GM12892 (cell line): ENCODE results near the gene B3GALT5.

Source experiments
- DNase-seq: peaks from one replicate; pipeline ENCODE4 v3.0.0; 2011; ENCODE audit not compliant: insufficient read length
- FAIRE-seq: peaks from 2 replicates; lab custom pipeline; 2011; peaks lifted over from hg19 to GRCh38; lab: Jason Lieb, UNC
- POLR2A ChIP-seq: IDR thresholded peaks from 2 replicates; pipeline ENCODE4 v1.6.1; 2011; ENCODE audit warnings: low read depth, low read length, control low read depth
- POLR2AphosphoS5 ChIP-seq: IDR thresholded peaks from 2 replicates; pipeline ENCODE4 v1.6.1; 2011; ENCODE audit warnings: low read depth, low read length, control low read depth
- TAF1 ChIP-seq: IDR thresholded peaks from 2 replicates; pipeline ENCODE4 v1.6.1; 2011; ENCODE audit warnings: low read depth, mild to moderate bottlenecking, control low read depth, low read length, borderline replicate concordance

B3GALT5 gene

DNA sequence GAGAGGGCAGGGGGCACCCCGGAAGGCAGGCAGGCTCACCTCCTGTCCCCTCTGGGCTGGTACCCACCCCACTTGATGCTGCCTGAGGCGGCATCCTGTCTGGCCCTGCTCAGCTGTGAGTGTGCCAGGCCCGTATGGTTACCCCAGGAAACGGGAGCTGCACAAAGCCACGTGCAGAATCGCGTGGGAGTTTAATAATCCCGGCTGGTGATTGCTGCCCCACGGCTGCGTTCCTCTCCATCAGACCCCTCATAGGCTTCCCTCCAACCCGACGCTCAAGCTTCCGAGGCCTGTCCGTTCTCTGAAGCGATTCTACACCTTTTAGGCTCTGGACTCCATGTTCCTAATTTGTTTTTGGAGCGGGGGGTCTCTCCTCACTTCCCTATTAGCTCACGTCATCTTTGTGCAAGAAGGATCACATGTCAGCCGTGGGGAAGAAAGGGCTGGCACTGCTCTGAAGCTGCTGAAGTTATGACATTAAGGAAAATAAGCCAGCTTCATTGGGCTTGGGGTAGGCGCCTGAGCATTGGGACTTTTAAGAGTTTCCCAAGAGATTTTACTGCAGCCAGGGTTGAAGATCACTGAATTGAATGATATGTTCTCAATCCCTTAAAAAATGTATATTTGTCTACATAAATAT lies 1.1 kb upstream of the B3GALT5 start:
- TF ChIP-seq TAF1 (no peak), POLR2AphosphoS5 (no peak)
- DNase-seq (no peak), FAIRE-seq (no peak)

- DNase-seq, result no peak
These were observed 548 bp downstream of the B3GALT5 start for GRCh38 chr21:39613041-39613934.

GRCh38 chr21:39616211-39616772 lies 3.6 kb downstream of the B3GALT5 start:
- DNase-seq (no peak), FAIRE-seq (no peak)
- TF ChIP-seq TAF1 (no peak), POLR2A (no peak), POLR2AphosphoS5 (no peak)

More at GRCh38 chr21:39613041-39613934, 548 bp downstream of the B3GALT5 start:
- FAIRE-seq, result no peak
- TF ChIP-seq TAF1 (no peak), POLR2A (no peak), POLR2AphosphoS5 (no peak)

GRCh38 chr21:39620856-39621255 lies 8.1 kb downstream of the B3GALT5 start:
- no peak for FAIRE-seq

DNA sequence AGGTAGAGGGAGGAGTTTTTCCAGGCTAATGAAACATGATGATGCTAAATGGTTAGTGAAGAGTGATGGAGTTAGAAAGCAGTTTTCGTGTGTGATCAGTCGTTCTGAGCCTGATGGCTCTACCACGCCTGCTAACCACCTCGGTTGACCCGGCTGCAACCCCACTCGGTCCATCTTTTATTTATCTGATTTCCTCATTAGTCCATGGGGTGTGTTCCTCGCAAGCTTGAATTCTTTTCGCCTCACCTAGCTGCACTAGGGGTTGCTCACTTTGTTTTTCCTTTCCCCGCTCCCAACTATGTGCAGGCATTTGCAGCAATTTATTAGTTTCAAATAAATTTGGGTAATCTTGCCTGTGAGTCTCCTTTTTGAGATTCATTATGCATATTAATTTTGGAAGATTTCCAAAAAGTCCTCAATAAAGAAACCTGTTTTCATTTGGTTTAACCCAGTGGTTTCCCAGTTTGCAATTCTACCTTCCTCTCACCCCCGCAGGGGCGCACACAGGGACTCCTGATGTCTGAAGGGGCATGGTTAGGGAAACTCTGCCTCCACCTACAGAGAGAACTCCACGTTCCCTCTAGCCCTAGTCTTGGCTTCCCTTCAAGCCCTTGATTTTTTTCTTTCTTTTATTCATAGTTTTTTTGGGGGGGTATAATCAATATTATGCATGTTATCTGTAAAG lies 12.6 kb downstream of the B3GALT5 start:
- FAIRE-seq, result no peak
- DNase-seq, result no peak
- no peak for TF ChIP-seq POLR2AphosphoS5
- TF ChIP-seq TAF1, result no peak
- TF ChIP-seq POLR2A, result no peak

More at GRCh38 chr21:39620856-39621255, 8.1 kb downstream of the B3GALT5 start:
- TF ChIP-seq POLR2A (no peak), POLR2AphosphoS5 (no peak), TAF1 (no peak)
- DNase-seq, result no peak

DNA sequence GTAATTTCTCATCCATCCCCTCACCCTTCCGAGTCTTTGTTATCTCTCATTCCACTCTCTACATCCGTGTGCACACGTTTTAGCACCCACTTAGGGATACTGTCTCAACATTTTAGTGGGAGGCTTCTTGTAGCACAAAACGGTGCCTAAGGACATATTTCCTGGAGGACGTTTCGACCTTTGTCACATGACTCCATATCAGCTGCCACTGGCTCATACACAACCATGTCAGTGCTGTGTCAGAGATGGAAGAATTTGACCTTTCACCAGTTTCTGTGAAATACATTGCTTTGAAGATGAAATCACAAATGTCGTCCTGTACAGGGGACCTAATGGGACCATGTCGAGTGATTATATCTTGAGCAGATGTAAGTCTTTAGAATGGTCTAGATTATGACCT lies 15.6 kb downstream of the B3GALT5 start:
- FAIRE-seq (no peak), DNase-seq (no peak)
- no peak for TF ChIP-seq POLR2A
- no peak for TF ChIP-seq POLR2AphosphoS5
- no peak for TF ChIP-seq TAF1

GRCh38 chr21:39630191-39630591 lies 17.5 kb downstream of the B3GALT5 start:
- TF ChIP-seq POLR2A, result no peak
- TF ChIP-seq TAF1, result no peak
- TF ChIP-seq POLR2AphosphoS5, result no peak
- no peak for FAIRE-seq
- no peak for DNase-seq

DNA sequence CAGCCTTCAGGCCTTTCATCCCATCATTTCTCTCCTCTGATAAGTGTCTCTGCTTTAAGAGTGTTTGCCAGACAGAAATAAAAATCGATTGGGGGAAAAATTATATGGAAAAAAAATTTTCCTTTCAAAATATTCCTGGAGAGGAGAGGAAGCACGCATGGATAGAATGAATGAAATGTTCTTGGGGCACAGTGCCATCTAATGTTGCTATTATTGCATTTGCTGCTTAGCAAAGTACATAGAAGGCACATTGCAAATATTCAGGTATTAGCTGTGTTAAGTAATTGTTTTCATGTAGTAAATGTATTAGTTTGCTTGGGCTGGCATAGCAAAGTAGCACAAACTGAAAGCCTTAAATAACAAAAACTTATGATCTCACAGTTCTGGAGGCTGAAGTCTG lies 18.1 kb downstream of the B3GALT5 start:
- DNase-seq (no peak), FAIRE-seq (no peak)
- TF ChIP-seq POLR2AphosphoS5 (no peak), TAF1 (no peak), POLR2A (no peak)

- FAIRE-seq (no peak), DNase-seq (no peak)
- TF ChIP-seq TAF1 (no peak), POLR2AphosphoS5 (no peak), POLR2A (no peak)
These were observed 19.3 kb downstream of the B3GALT5 start for GRCh38 chr21:39631842-39632562.

DNA sequence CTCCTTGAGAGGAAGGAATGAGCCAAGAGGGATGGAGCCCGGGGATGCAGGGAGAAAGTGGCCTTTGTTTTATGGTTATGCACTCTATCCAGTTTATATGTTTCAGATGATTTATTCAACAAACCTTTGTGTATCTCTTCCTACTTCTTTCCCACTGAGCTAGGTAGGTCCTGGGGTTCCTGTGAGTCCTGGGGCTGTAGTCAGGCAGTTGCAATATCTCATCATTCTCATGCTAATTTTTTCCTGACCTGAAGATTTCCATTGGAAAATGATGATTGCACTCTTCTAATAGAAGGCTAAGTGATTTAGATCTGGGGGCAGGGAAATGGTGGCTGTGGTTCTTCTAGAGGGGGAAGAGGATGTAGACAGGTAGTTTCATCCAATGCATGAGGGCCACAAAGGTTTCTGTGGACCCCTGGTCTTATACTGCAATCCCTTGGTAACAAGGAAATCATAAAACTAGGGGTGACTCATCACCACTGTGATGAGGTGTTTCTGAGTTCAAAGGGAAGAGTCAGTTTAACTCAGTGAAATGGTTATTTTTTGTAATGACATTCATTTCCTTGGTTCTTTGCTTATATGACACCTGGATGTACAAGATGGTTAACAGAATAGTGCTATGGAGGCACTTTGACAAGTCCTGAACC lies 20.2 kb downstream of the B3GALT5 start:
- no peak for FAIRE-seq
- DNase-seq, result no peak
- TF ChIP-seq TAF1 (no peak), POLR2AphosphoS5 (no peak), POLR2A (no peak)

- FAIRE-seq (no peak), DNase-seq (no peak)
- TF ChIP-seq POLR2A (no peak), TAF1 (no peak), POLR2AphosphoS5 (no peak)
These were observed 21.0 kb downstream of the B3GALT5 start for GRCh38 chr21:39633770-39634181.
